Tibial artery (tissue), 4 donors: ENCODE results near the gene SH2D4B.

Experiments
- DNase-seq, 2 donors: peaks; one replicate each; pipeline ENCODE4 v3.0.0-alpha.2; 2019
- H3K27ac ChIP-seq, 2 donors: fragments of 200-600 bp; sonication (generic) in 1 of 2; 1 replicate in 1 of 2; 2 replicates in 1 of 2; pipeline ENCODE4 v1.5.1; 2018 to 2019; ENCODE audit warnings: mild to moderate bottlenecking in 1 of 2
- H3K27me3 ChIP-seq, 2 donors: fragments of 200-600 bp; sonication (generic) in 1 of 2; one replicate each; pipeline versions ENCODE4 v1.5.1 to v1.6.0; 2016 to 2019
- H3K36me3 ChIP-seq, 3 donors: fragments of 200-600 bp; sonication (generic) in 2 of 3; one replicate each; pipeline ENCODE4 v1.5.1; 2016 to 2019; ENCODE audit warnings: mild to moderate bottlenecking in 2 of 3
- H3K4me1 ChIP-seq, 4 donors: fragments of 200-600 bp; sonication (generic) in 2 of 4; 1 replicate in 3 of 4; 2 replicates in 1 of 4; pipeline ENCODE4 v1.5.1; 2016 to 2019
- H3K4me3 ChIP-seq, 2 donors: fragments of 200-600 bp; sonication (generic) in 1 of 2; 1 replicate in 1 of 2; 2 replicates in 1 of 2; pipeline ENCODE4 v1.5.1; 2018 to 2019; ENCODE audit warnings: mild to moderate bottlenecking in 2 of 2
- H3K9me3 ChIP-seq, 3 donors: fragments of 200-600 bp; sonication (generic) in 1 of 3; one replicate each; pipeline ENCODE4 v1.5.1; 2016 to 2019
- CTCF ChIP-seq, 2 experiments: fragments of 200-600 bp in 1 of 2; fragments of 450-650 bp in 1 of 2; IDR thresholded peaks; one replicate each; pipeline ENCODE4 v1.5.1; 2017 to 2019; ENCODE audit warnings: antibody characterized with exemption in 2 of 2, mild to moderate bottlenecking in 1 of 2, moderate library complexity in 1 of 2
- intact Hi-C: fragments of 100-400 bp; cut with DNase I; formaldehyde crosslinking; loops from one replicate; pipeline ENCODE4 v1.15.0; 2023; ENCODE audit warnings: low total_unique reads

Gene SH2D4B

GRCh38 chr10:80630324-80630723 is 92.6 kb downstream of the SH2D4B start:
- Histone ChIP-seq H3K27ac (no peak overlapping the region), H3K27me3 (no peaks in the 10 kb centered on the region), H3K9me3 (no peaks in the 10 kb centered on the region), H3K36me3 (no peaks in the 10 kb centered on the region), H3K4me3 (no peak overlapping the region), H3K4me1 (no peaks in the 10 kb centered on the region)
- intact Hi-C loops: no loop called here
- no peak for TF ChIP-seq CTCF (IDR thresholded peaks at IDR 0.05)
- DNase-seq: no peak

GRCh38 chr10:80632742-80633141 is 95.0 kb downstream of the SH2D4B start:
- Histone ChIP-seq H3K27me3 (no peaks in the 10 kb centered on the region), H3K27ac (no peak overlapping the region), H3K9me3 (no peaks in the 10 kb centered on the region), H3K4me3 (no peak overlapping the region), H3K36me3 (no peaks in the 10 kb centered on the region), H3K4me1 (no peaks in the 10 kb centered on the region)
- TF ChIP-seq CTCF (IDR thresholded peaks at IDR 0.05): no peak
- no peak for DNase-seq
- intact Hi-C loops: no loop called here

GRCh38 chr10:80633383-80633860 is 95.7 kb downstream of the SH2D4B start:
- no peak for DNase-seq
- no peak overlapping the region for H3K4me3 ChIP-seq
- H3K27ac ChIP-seq: no peak overlapping the region
- H3K4me1 ChIP-seq: no peaks in the 10 kb centered on the region
- no peaks in the 10 kb centered on the region for H3K36me3 ChIP-seq
- no peak for TF ChIP-seq CTCF (IDR thresholded peaks at IDR 0.05)
- no peaks in the 10 kb centered on the region for H3K27me3 ChIP-seq
- intact Hi-C loops: no loop called here
- no peaks in the 10 kb centered on the region for H3K9me3 ChIP-seq

DNA sequence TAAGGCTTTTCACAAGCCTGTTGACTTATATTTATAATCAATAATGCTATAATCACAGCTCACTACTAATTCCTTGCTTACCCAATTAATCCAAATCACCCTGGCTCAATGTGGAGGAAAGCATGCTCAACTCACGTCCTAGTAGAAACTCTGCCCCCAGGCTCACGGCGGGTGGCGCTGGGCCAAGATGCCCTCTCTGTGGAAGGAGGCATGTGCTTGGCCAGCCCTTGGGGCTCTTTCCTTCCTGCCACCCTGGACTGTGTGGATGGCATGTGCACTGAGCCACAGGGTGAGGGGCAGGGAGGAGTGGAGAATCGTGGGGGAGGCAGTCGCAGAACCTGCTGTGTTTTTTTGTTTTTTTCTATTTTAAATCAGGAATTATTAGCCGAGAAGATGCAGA is 96.2 kb downstream of the SH2D4B start:
- H3K4me3 ChIP-seq: no peak overlapping the region
- H3K27ac ChIP-seq: no peak overlapping the region
- H3K4me1 ChIP-seq: no peaks in the 10 kb centered on the region
- intact Hi-C loops: no loop called here
- no peaks in the 10 kb centered on the region for H3K36me3 ChIP-seq
- H3K27me3 ChIP-seq: no peaks in the 10 kb centered on the region
- no peak for DNase-seq
- H3K9me3 ChIP-seq: no peaks in the 10 kb centered on the region
- TF ChIP-seq CTCF (IDR thresholded peaks at IDR 0.05): no peak

DNA sequence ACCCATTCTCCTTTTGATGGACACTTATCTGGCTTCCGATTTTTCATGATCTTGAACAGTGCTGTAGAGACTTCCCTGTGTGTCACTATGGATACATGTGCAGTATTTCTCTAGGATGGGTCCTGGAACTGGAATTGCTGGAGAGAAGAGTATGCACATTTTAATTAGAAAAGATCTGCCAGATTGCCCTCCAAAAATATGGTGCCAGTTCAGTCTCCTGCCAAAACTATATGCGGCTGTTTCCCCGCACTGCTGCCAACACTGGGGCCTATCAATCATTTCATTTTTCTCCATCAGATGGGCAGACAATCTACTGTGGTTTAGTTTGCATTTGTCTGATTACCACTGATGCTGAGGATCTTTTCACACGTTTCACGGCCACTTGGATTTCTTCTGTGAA is 105.0 kb downstream of the SH2D4B start:
- no peaks in the 10 kb centered on the region for H3K4me1 ChIP-seq
- H3K4me3 ChIP-seq: no peak overlapping the region
- no peaks in the 10 kb centered on the region for H3K9me3 ChIP-seq
- no peak for TF ChIP-seq CTCF (IDR thresholded peaks at IDR 0.05)
- intact Hi-C loops: no loop called here
- DNase-seq: no peak
- no peaks in the 10 kb centered on the region for H3K27me3 ChIP-seq
- H3K36me3 ChIP-seq: no peaks in the 10 kb centered on the region
- H3K27ac ChIP-seq: no peak overlapping the region

GRCh38 chr10:80646366-80646765 is 108.7 kb downstream of the SH2D4B start:
- intact Hi-C loops: no loop called here
- Histone ChIP-seq H3K4me3 (no peak overlapping the region), H3K4me1 (no peaks in the 10 kb centered on the region), H3K27ac (no peak overlapping the region), H3K36me3 (no peaks in the 10 kb centered on the region), H3K9me3 (no peaks in the 10 kb centered on the region), H3K27me3 (no peaks in the 10 kb centered on the region)
- no peak for DNase-seq
- TF ChIP-seq CTCF (IDR thresholded peaks at IDR 0.05): no peak
